K562 (cell line): Measurements from ENCODE around the gene LTBR.

Experiments
- DNMT1 ChIP-seq: fragments of 450-650 bp; IDR thresholded peaks from 2 replicates; pipeline ENCODE4 v1.6.1; 2016; ENCODE audit warnings: antibody characterized with exemption, mild to moderate bottlenecking
- HDAC2 ChIP-seq: fragments of 450-650 bp; IDR thresholded peaks from 2 replicates; pipeline ENCODE4 v1.6.1; 2016; ENCODE audit warnings: mild to moderate bottlenecking
- MYNN ChIP-seq, 2 experiments: sonication (generic); formaldehyde crosslinking in 1 of 2; IDR thresholded peaks; 2 replicates each; pipeline versions ENCODE4 v1.5.0 to v1.6.1; 2016 to 2020; ENCODE audit warnings: antibody characterized with exemption in 1 of 2, missing genetic modification reagents in 1 of 2
- RBBP5 ChIP-seq: fragments of 200-600 bp; sonication (generic); IDR thresholded peaks from 2 replicates; pipeline ENCODE4 v1.6.1; 2012; ENCODE audit warnings: borderline replicate concordance, mild to moderate bottlenecking, low read length, control low read depth, inconsistent platforms; ENCODE audit not compliant: insufficient read depth, poor library complexity, severe bottlenecking
- TBP ChIP-seq: optimal IDR thresholded peaks from 2 replicates; pipeline ENCODE3; 2011; ENCODE audit warnings: low read depth, low read length, improper control_type of control experiment
- TCF7 ChIP-seq: sonication (generic); IDR thresholded peaks from 2 replicates; pipeline ENCODE4 v1.6.1; 2016; ENCODE audit warnings: antibody characterized with exemption, borderline replicate concordance
- TF ChIP-seq, protein P1 (sequence below), 3 experiments: IDR thresholded peaks in 2 of 3; conservative IDR thresholded peaks in 1 of 3; 2 replicates each; pipeline ENCODE4 v1.5.1; 2011 to 2012; ENCODE audit warnings: low read length in 3 of 3, mild to moderate bottlenecking in 3 of 3, control low read depth in 2 of 3, improper control_type of control experiment in 1 of 3, inconsistent platforms in 1 of 3, low read depth in 1 of 3, mixed read lengths in 1 of 3, moderate library complexity in 1 of 3; ENCODE audit not compliant: insufficient read depth in 2 of 3
- TF ChIP-seq, protein P2 (sequence below): IDR thresholded peaks from 3 replicates; pipeline ENCODE4 v1.6.1; 2011; ENCODE audit warnings: borderline replicate concordance, mild to moderate bottlenecking; ENCODE audit not compliant: insufficient read length, insufficient read depth

DNA sequence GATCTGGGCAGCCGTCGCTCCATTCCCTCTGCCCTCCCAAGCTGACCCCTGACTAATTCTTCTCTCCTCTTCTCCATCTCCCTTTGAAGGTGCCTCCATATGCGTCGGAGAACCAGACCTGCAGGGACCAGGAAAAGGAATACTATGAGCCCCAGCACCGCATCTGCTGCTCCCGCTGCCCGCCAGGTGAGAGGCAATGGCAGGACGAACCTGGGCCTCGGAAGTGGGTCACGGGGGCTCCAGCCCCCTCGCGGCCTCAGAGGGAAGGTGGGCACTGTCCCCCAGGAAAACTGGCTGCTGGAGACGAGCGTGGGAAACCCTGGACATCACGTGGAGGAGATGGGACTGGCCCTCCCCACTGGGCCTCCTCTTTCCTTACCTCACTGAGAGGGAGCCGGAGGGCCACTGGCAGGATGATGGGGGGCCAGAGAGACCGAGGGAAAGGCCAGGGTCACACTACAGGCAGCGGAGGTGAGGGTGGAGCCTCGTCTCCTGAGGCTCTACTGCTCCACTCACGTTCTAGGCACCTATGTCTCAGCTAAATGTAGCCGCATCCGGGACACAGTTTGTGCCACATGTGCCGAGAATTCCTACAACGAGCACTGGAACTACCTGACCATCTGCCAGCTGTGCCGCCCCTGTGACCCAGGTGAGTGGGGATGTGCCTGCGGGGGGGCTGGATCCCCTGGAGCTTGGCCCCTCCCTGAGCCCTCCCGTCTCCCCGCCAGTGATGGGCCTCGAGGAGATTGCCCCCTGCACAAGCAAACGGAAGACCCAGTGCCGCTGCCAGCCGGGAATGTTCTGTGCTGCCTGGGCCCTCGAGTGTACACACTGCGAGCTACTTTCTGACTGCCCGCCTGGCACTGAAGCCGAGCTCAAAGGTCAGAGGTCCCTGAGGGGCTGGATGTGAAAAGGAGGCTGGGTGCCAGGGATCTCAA, 806 bp downstream of the LTBR start:
- no peak for TF ChIP-seq TBP
- no peak for TF ChIP-seq HDAC2
- TF ChIP-seq DNMT1: no peak
- no peak for TF ChIP-seq TCF7
- TF ChIP-seq MYNN (IDR thresholded peaks at IDR 0.05): no peak
- TF ChIP-seq MYNN (CRISPR knock-in tag; IDR thresholded peaks at IDR 0.05): no peak
- TF ChIP-seq, protein P1, sequence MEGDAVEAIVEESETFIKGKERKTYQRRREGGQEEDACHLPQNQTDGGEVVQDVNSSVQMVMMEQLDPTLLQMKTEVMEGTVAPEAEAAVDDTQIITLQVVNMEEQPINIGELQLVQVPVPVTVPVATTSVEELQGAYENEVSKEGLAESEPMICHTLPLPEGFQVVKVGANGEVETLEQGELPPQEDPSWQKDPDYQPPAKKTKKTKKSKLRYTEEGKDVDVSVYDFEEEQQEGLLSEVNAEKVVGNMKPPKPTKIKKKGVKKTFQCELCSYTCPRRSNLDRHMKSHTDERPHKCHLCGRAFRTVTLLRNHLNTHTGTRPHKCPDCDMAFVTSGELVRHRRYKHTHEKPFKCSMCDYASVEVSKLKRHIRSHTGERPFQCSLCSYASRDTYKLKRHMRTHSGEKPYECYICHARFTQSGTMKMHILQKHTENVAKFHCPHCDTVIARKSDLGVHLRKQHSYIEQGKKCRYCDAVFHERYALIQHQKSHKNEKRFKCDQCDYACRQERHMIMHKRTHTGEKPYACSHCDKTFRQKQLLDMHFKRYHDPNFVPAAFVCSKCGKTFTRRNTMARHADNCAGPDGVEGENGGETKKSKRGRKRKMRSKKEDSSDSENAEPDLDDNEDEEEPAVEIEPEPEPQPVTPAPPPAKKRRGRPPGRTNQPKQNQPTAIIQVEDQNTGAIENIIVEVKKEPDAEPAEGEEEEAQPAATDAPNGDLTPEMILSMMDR (IDR thresholded peaks at IDR 0.05 in 2 of 3, conservative IDR thresholded peaks at IDR 0.05 in 1 of 3; ENCODE audit: insufficient read depth in 2 of 3, low read depth in 1 of 3, low read length in 3 of 3): no peak
- peak; percentile 4 for TF ChIP-seq RBBP5
- TF ChIP-seq, protein P2, sequence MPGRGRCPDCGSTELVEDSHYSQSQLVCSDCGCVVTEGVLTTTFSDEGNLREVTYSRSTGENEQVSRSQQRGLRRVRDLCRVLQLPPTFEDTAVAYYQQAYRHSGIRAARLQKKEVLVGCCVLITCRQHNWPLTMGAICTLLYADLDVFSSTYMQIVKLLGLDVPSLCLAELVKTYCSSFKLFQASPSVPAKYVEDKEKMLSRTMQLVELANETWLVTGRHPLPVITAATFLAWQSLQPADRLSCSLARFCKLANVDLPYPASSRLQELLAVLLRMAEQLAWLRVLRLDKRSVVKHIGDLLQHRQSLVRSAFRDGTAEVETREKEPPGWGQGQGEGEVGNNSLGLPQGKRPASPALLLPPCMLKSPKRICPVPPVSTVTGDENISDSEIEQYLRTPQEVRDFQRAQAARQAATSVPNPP: no peak
